NCI-H69 (cell line): ENCODE measurements around the gene TRIM50.
"Not testable (repeated sequence)": the region's sequence is repeated elsewhere in the genome, so short reads cannot be mapped to it uniquely, and the experiment has no call there.

Experiments
- DNase-seq: peaks from one replicate; lab custom pipeline; 2025; lab: John Stamatoyannopoulos, UW

The TRIM50 gene

DNA sequence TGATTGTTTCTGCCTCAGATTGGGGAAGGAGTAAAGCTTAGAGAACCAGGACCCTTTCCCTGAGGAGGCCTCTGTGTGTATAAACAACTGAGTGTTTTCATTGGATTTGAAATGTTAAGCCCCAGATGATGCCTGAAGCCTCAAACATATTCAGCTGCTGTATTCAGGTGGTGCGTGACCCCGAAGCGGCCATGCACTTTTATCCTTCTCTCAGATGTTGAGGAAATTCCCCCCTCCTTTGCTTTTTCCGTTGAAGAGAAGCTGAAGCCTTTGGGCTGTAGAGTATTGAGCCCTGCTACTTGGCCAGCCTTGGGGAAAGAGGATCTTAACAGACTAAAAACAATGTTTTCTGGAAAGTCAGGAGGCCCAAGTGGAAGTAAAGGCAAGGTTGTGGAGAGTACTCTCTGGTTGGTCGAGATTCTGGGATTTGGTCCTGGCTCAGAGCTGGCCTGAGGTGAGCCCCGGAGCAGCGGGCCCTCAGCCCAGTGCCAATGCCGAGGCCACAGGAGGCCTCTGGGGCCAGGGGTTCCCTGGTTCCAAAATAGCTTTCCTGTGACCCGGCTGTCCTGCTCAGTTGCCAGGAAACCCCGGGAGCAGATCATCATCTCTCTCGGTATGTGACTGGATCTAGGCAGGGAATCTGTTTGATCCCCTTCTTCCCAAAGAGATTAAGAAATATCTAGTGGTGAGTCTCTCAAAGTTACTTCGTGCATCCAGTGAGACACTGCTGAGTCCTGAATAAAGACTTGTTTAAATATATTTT lies 22.6 kb upstream of the TRIM50 start:
- DNase-seq, result no peak

DNA sequence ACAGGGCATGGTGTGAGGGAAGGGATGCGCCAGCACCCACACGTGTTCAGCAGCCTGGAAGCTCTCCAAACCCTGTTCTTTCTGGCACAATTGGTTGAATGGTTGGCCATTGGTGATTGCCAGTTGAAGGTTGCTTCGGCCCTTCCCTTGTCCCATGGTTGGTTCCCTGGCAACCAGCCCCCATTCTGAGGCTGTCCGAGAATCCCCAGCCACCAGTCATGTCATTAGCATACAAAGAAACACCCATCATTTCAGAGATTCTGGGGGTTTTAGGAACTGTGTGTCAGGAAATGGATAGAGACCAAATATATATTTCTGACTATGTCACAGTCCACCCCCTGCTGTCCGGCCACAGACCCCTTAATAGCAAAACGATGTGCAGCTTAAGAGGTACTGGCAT lies 21.9 kb upstream of the TRIM50 start:
- DNase-seq, result no peak

DNA sequence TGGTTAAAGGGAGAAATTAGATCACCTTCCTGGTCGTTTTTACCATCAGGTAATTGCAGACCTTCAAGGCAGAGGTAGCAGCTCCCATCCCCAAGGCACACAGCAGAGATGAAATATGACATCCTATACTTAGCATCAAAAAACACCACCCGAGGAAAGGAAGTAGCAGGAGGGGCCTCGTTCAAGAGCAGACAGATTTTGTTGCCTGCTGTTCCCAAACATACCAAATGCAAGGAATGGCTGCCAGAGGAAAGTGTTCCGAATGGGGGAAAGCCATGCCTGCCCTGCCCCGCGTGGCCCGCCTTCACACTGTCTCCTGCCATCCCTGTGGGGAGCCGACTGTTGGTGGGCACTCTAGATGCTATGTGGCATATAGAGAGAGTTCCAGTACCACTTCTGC lies 18.1 kb upstream of the TRIM50 start:
- peak; percentile 81 for DNase-seq

DNA sequence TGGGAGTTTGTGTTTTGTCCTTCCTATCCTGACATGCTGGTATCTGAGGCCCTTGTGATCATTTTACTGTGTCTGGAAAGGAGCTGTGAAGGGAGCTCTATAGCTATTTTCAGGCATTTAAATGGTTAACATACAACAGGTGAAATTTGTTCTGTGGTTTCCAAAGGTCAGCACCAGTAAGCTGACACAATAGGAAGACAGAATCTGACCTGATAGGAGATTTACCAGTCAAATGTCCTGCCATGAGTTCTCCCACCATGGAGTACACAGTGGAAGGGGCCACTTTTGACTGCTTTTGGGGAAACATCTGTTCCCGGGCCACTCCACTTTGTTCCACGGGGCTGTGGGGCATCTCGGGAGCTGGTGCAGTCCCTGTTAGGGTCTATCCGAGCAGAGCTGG lies 17.7 kb upstream of the TRIM50 start:
- no peak for DNase-seq

DNA sequence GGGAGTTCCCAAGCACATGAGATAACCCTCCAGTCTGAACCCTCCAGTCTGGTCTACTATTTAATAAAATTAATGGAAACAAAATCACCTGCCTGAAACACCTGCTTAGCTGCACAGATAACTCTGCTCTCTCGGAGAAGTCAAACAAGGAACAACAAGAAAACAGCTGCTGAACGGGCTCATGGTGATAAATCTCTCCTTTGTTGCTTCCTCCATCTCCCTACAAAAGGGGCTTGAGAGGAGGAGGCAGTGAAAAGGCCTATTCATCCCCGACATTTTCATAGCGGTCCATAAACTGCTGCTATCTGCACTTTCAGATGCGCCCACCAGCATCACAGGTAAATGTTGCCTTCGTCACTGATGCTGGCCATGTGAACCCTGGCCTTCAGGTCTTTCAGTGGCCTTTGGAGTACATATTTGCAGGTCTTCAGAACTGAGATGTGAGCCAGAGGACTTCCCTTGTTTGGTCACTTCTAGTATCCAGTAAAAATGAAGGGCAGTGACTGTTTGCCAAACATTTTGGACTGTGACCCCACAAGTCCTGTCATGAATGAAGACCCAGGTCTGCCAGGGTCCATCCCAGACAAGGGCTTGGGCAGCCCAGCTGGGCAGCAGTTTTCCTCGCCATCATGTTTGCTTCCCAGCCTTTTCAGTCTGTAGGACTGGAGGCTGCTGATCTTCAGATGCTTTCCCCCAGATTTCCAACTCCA lies 15.9 kb upstream of the TRIM50 start:
- no peak for DNase-seq

DNA sequence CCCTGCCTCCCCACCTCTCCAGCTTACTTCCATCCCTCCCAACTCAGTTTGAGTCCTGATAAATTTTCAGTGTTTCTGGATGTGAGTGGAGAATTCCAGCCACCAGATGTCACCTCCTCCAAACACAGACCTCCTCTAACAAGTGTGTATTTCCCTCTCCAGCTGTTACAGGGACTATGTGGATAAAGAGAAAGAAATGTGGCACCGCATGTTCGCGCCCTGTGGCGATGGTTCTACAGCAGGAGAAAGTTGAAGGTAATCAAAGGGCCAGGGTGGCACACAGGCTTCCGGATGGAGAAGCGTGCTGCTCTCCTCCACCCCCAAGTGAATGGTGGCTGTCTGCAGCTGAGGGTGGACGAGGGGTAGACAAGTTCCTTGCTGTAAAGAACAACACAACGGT lies 14.8 kb upstream of the TRIM50 start:
- peak; percentile 79 for DNase-seq

DNA sequence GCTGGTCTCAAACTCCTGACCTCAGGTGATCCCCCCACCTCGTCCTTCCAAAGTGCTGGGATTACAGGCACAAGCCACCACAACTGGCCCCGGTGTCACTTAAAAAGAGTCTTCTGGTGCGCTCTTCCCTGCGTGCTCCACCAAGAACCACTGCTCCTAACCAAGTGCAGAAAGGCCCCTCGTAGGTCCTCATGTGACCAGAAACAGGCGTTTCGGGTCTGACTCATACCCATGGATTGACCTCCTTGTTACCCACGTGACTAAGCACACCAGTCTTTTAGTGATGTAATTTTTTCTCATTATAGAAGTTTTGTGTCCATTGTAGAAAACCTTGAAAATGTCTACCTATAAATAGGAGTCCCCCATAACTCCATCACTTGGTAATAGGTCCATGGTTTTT lies 14.0 kb upstream of the TRIM50 start:
- no peak for DNase-seq

DNA sequence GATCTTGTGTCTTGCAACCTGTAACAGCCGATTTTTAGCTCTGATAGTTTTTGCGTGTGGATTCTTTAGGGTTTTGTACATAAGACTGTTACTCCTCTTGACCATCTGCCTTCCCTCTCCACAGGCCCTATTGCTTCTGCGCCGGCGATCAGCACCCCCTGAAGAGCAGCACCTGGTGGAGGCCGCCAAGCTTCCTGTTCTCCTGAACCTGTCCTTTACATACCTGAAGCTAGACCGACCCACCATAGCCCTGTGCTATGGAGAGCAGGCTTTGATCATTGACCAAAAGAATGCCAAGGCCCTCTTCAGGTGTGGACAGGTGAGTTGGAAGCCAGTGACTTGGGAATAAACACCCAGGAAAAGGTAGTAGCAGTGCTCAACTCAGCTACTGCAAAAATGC lies 12.6 kb upstream of the TRIM50 start:
- peak; percentile 78 for DNase-seq

DNA sequence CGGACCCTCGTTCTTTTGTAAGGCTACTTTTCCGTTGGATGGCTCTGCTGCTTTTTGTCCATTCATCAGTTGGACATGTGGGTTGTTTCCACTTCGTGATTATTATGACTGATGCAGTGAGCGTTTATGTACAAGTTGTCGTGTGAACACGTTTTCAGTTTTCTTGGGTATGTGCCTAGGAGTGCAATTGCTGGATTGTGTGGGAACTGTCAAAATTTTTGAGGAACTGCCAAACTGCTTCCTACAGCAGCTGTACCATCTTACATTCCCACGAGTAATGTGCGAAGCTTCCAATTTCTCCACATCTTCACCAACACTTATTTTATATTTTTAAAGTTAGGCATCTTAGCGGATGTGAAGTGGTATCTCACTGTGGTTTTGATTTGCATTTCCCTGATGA lies 10.4 kb upstream of the TRIM50 start:
- DNase-seq, result no peak

DNA sequence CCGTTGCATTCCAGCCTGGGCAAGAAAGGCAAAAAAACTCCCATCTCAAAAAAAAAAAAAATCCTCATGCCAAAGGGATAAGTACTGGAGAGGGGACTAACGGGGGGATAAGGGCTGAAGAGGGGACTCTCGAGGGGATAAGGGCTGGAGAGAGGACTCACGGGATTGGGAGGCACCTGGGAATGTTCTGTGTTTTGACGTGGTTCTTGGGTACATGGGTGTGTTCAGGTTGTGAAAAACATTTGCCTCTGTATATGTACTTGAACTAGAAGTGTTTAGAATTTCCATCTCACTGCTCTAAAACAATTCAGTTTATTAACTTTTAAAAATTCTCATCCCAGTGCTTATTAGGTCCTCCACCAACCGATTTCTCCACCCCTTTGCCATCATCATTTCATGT lies 4.6 kb upstream of the TRIM50 start:
- no peak for DNase-seq

DNA sequence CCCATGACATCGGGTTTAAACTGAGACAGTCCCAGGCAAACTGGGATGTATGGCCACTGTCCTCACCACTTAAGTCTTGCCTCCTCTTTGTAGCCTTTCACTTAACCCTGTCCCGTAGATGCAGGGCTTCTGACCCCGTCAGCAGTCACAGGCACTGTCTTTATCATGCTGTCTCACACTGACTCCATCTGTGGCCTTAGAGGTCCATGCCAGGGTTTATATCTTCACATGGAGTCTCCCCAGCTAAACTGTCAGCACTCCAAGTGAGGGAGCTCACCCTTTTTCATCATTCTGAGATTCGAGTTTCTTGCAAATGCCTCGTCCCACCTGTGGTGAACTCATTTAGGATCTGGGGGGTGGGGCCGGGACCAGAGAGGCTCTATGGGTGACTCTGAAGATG lies 2.9 kb upstream of the TRIM50 start:
- no peak for DNase-seq

DNA sequence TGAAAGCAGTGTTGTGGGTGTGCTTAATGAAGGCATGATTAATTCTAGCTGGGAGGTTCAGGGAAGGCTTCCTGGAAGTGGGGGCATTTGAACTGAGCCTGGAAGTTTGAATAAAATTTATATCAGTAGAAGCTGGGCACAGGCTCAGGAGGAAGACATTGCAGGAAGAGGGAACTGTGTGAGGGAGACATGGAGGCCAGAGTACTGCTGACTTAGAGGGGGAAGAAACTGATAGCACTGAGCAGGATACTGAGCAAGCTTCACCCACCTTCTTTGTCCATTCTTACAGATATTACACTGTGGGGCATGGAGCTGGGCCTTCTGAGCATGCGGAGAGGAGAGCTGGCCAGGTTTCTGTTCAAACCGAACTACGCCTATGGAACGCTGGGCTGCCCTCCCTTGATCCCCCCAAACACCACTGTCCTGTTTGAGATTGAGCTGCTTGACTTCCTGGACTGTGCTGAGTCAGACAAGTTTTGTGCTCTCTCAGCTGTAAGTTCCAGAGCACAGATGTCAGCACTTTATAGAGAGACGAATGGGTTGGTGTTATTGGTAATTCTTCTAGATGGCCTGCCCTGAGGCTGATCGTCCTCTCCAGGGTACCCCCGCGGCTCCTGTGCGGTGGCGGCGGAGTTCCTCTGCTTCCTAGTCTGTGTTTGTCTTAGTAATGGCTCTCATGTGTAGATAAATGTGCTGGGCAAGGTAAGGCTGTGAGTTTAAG lies 2.1 kb upstream of the TRIM50 start:
- peak; percentile 69 for DNase-seq

DNA sequence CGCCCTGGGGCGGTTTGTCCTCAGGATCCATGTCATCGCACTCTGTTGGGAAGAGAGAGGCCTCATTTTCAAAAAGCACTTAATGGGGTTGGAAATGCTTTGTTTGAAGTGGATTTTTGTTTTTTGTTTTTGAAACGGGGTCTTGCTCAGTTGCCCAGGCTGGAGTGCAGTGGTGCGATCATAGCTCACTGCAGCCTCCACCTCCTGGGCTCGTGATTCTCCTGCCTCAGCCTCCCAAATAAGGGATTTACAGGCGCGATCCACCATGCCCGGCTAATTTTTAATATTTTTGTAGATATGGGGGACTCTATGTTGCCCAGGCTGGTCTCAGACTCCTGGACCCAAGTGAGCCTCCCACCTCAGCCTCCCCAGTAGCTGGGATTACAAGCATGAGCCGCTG lies 814 bp upstream of the TRIM50 start:
- DNase-seq, result no peak

DNA sequence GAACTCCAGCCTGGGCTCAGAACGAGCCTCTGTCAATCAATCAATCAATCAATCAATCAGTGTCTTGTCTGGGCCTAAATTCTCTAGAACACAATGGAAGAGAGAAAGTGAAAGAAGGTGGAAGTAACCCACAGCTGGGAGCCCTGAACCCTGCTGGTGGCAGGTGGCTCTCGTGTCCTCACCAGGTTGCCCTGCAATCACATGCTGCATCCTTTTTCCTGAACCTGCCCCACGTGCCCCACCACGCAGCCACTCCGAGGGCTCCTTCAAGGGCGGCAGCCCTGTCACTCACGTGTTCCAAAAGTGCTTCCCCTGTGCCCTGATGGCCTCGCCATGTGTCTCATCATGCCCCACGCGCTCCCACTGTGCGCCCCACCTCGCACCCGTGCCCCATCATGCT lies 433 bp downstream of the TRIM50 start:
- DNase-seq, result not testable (repeated sequence)

DNA sequence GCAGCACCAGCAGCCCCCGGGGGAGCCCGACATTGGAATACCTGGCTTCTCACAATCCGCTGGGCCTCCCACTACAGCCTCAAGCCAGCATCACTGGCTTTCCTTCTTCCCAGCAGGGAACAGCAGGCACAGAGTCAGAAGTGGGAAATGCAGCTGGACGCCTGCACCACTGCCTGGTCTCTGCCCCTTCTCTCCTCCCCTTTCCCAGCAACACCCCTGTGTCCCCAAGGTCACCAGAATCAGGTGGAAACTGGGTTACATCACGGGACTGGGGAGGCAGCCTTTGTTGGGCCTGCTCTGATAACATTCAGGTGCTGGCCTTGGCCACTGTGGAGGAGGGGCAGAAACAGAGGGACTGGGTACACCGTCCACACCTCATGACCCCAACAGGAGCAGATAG lies 2.5 kb downstream of the TRIM50 start:
- peak; percentile 23 for DNase-seq

DNA sequence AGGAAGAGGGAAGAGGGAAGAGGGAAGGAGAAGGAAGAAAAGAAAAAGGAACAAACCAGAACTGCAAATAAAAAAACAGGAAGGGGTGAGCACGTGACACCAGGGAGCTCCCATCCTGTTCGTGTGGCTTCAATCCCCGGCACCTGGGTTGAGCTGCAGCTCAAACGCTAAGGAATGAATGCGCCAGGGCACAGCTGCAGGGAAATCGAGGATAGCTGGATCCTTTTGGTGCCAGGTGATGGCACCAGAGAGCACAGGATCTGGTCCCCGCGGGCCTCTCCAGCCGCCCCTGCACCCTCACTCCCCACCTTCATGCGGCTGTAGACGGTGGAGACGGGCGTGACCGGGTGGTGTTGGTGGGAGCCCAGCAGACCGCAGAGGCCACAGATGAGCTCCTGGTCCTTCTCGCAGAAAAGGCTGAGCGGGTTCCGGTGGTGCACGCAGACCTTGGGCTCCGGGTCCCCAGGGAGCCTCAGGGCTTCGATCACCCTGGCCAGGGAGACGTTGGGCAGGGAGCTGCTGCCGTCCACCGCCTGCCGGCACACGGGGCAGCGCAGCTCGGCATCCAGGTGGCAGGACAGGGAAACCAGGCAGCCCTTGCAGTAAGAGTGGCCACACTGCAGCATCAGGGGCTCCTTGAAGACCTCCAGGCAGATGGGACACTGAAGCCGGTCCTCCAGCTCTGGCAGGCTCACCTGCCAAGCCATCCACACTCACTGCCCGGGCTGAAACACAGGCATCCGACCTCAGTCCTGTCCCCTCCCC lies 3.6 kb downstream of the TRIM50 start:
- DNase-seq, result peak; percentile 93

DNA sequence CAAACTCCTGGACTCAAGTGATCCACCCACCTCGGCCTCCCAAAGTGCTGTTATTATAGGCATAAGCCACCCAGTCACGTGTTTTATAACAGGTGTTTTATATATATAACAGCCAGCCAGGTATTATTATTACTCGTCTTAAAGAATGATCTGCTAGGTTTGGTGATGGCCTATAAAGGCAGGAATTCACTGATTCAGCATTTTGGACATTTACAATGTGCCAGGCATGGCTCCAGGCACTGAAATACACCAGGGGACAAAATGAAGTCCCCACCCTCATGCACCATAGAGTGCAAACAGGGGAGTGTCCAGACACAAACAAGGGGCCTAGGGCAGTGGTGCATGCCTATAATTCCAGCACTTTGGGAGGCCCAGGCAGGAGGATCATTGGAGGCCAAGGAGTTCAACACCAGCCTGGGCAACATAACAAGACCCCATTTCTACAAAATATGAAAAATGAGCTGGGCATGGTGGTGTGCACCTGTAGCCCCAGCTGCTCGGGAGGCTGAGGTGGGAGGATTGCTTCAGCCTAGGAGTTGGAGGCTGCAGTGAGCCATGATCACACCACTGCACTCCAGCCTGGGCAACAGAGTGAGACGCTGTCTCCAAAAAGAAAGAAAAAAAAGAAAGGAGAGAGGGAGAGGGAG lies 4.3 kb downstream of the TRIM50 start:
- DNase-seq, result not testable (repeated sequence)

DNA sequence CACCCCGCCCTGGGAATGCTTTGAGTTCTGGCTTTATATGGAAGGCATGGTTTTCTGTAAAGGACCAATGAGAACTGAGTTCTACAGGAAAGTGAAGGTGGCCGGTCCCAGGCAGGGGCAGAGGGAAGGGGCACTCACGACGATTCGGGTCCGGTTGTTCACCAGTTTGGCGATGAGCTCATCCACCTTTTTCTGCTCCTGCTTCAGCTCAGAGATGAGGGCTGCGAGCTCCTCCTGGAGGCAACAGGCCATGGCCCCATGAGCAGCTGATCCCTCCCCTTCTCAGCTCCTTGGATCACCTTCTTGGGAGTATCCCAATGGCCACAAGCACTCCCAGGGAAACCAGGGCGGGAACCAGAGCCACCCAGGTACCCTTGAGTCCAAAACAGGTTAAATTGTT lies 7.9 kb downstream of the TRIM50 start:
- DNase-seq, result not testable (repeated sequence)

DNA sequence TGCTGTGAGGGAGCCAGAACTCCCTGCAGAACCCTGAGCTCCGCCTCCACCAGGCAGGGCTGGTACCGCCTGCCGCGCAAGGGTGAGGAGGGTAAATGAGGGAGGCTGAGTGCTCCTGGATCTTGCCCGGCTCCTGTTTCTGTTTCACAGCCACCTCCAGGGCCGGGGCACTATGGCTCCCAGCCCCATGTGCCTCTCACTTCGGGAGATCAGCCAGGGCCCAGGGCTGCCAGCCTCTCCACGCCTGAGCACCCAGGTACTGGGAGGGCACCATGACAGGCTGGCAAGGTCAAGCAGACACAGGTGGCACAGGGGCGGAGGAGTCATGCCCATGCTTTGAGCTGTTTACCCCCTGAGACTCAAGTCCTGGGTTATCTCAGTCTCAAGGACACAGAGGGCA lies 8.3 kb downstream of the TRIM50 start:
- not testable (repeated sequence) for DNase-seq

DNA sequence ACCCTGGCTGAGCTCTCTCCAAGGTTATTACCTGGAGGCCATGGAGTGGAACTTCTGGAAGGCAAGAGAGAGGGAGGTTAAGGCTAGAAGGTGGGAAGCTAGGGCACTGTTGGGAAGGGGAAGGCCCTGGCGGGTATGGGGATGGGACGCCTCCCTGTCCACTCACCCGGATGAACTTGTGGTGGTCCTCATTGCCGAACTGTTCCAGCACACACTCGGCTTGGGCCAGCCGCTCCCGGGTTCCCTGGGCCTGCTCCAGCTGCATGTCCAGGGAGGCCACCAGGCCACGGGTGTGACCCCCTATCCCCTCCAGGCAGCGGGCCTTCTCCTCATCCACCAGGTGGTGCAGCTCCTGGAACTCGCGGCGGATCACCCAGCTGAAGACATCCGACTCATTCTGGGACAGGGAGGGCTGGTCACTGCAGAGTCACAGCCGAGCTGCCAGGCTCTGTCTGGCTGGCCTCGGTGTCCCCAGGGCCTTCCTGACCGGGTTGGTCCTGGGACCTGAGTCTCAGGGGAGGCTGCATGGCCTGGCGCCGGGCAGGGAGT lies 9.2 kb downstream of the TRIM50 start:
- not testable (repeated sequence) for DNase-seq

DNA sequence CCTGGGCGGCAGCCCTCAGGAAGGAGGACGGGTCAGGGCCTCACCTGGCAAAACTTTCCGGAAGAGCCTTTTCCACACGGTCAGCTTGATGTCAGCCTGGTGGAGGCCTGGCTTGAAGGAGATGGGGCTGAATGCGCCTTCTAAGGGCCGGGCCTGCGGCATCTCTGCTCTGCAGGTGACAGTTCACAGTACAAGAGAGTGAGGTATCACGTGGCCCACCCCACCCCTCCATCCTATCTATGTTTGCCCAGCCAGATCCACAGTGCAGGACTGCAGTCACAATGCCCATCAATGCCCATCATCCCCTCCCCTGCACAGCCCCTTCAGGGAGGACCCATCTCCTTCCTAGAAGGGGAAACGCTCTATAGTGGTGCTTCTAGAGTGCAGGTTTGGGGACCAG lies 11.4 kb downstream of the TRIM50 start:
- no peak for DNase-seq

DNA sequence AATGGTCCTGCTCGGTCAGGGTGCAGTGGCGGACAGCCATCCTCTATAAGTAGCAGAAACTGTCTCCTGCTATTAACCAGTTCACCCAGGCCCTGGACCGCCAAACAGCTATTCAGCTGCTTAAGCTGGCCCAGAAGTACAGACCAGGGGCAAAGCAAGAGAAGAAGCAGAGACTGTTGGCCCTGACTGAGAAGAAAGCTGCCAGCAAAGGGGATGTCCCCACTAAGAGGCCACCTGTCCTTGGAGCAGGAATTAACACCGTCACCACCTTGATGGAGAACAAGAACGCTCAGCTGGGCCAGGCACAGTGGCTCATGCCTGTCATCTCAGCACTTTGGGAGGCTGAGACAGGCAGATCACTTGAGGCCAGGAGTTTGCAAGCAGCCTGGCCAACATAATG lies 13.6 kb downstream of the TRIM50 start:
- no peak for DNase-seq
